ENCODE results near the gene PYDC1. TPM values are rescaled to one million over a fixed set of nuclear protein-coding genes. Genes with fewer than 3 reads are reported as not detected.
A peak's percentile ranks its signal among the peaks of the same experiment; 100 is the strongest.

The PYDC1 gene
- total RNA-seq, 1 experiment from 2014 or later: 1.9 TPM

- TF ChIP-seq GTF2I (CRISPR knock-in tag; conservative IDR thresholded peaks at IDR 0.05): no peak
- no peak for TF ChIP-seq NFE2L1 (CRISPR knock-in tag; IDR thresholded peaks at IDR 0.05)
- TF ChIP-seq FOXJ3 (CRISPR knock-in tag; IDR thresholded peaks at IDR 0.05; ENCODE audit: borderline replicate concordance): no peak
- TF ChIP-seq ZNF512 (CRISPR knock-in tag; IDR thresholded peaks at IDR 0.05; ENCODE audit: borderline replicate concordance): no peak
- TF ChIP-seq CREB1 (CRISPR knock-in tag; IDR thresholded peaks at IDR 0.05): no peak
- TF ChIP-seq ZNF671 (CRISPR knock-in tag; IDR thresholded peaks at IDR 0.05): no peak
Measured at GRCh38 chr16:31191697-31192428, 25.1 kb downstream of the PYDC1 start (continued).

GRCh38 chr16:31190818-31191444 lies 26.0 kb downstream of the PYDC1 start:
- Mint-ChIP-seq H3K27ac (no peak overlapping the region), H3K4me1 (peaks cover 11% of the 10 kb centered on the region), H3K4me3 (no peak overlapping the region), H3K36me3 (peaks cover 98% of the 10 kb centered on the region), H3K27me3 (ENCODE audit: low read depth) (no peaks in the 10 kb centered on the region), H3K9me3 (no peaks in the 10 kb centered on the region)
- CTCF ChIA-PET: no interaction called here
- DNase-seq (ENCODE audit: low spot score) (no peak), ATAC-seq (no peak)
- POLR2A ChIA-PET: interaction anchor here (1.8 kb wide), 1 partner anchor 11 kb away, joined by 6 read pairs; the partner anchor contains the start of gene FUS
- TF ChIP-seq TEAD1 (CRISPR knock-in tag; IDR thresholded peaks at IDR 0.05): no peak
- no peak; the same call in 1 of the 2 replicates for TF ChIP-seq NFATC4 (CRISPR knock-in tag; IDR thresholded peaks at IDR 0.05)
- no peak for TF ChIP-seq CBFB (CRISPR knock-in tag; IDR thresholded peaks at IDR 0.05; ENCODE audit: low read depth)
- no peak for TF ChIP-seq E2F4 (CRISPR knock-in tag; IDR thresholded peaks at IDR 0.05; ENCODE audit: borderline replicate concordance, low read depth)
- TF ChIP-seq MLX (CRISPR knock-in tag; IDR thresholded peaks at IDR 0.05): no peak
- TF ChIP-seq ATF1 (CRISPR knock-in tag; IDR thresholded peaks at IDR 0.05): no peak

DNA sequence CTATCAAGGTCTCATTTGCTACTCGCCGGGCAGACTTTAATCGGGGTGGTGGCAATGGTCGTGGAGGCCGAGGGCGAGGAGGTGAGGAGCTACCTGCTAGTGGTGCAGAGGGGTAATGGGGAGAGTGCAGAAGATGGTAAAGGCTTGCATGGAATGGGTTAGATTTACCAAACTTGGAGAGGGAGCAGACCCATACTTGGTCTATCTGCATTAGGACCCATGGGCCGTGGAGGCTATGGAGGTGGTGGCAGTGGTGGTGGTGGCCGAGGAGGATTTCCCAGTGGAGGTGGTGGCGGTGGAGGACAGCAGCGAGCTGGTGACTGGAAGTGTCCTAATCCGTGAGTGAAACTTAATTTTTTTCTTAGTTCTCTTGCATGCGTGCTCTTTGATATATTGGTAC lies 26.9 kb downstream of the PYDC1 start:
- Mint-ChIP-seq H3K4me1 (peaks cover 14% of the 10 kb centered on the region), H3K36me3 (peaks cover 98% of the 10 kb centered on the region), H3K9me3 (no peaks in the 10 kb centered on the region), H3K27ac (peak overlapping the region; percentile 80), H3K27me3 (ENCODE audit: low read depth) (no peaks in the 10 kb centered on the region), H3K4me3 (no peak overlapping the region)
- CTCF ChIA-PET: no interaction called here
- ATAC-seq (no peak), DNase-seq (ENCODE audit: low spot score) (no peak)
- POLR2A ChIA-PET: interaction anchor here (1.1 kb wide), 1 partner anchor 9 kb away, joined by 4 read pairs; no protein-coding TSS in a partner anchor
- TF ChIP-seq ZNF416 (CRISPR knock-in tag; IDR thresholded peaks at IDR 0.05) (no peak), ZNF138 (CRISPR knock-in tag; conservative IDR thresholded peaks at IDR 0.05) (no peak), SP1 (CRISPR knock-in tag; conservative IDR thresholded peaks at IDR 0.05) (no peak), ZSCAN18 (CRISPR knock-in tag; IDR thresholded peaks at IDR 0.05) (no peak), STAT6 (CRISPR knock-in tag; conservative IDR thresholded peaks at IDR 0.05; ENCODE audit: low read depth) (no peak), CTCF (IDR thresholded peaks at IDR 0.05) (no peak), MLX (CRISPR knock-in tag; IDR thresholded peaks at IDR 0.05) (no peak), TEAD4 (CRISPR knock-in tag; IDR thresholded peaks at IDR 0.05) (no peak), JAZF1 (CRISPR knock-in tag; IDR thresholded peaks at IDR 0.05) (no peak), MAX (CRISPR knock-in tag; IDR thresholded peaks at IDR 0.05) (no peak)

Data from WTC11 (cell line).